Activated CD4-positive, alpha-beta T cell treated with anti-CD3 and anti-CD28 coated beads, Interleukin-2, Interleukin-4, amounts not matched to agents 100 ng/mL and 50 ng/mL, durations not matched to agents 16 hours and 8 hours (primary cell): Measurements from ENCODE around the gene PIGV.
A peak's percentile ranks its signal among the peaks of the same experiment; 100 is the strongest.
"Not testable (repeated sequence)": the region's sequence is repeated elsewhere in the genome, so short reads cannot be mapped to it uniquely, and the experiment has no call there.

Experiments
- DNase-seq: peaks from one replicate; pipeline ENCODE4 v3.0.0-alpha.2; 2020; ENCODE audit warnings: low spot score

PIGV gene

GRCh38 chr1:26832249-26832960, 44.7 kb downstream of the PIGV start:
- DNase-seq, result no peak

GRCh38 chr1:26833432-26834405, 46.0 kb downstream of the PIGV start:
- DNase-seq, result peak; percentile 91

- DNase-seq, result not testable (repeated sequence)
Observed at GRCh38 chr1:26837665-26838064, 49.9 kb downstream of the PIGV start.

- peak; percentile 61 for DNase-seq
Observed at GRCh38 chr1:26838474-26839338, 51.0 kb downstream of the PIGV start.

- DNase-seq, result no peak
Observed at GRCh38 chr1:26839339-26839722, 51.6 kb downstream of the PIGV start.

- no peak for DNase-seq
Observed at GRCh38 chr1:26839779-26840178, 52.0 kb downstream of the PIGV start.

- no peak for DNase-seq
Observed at GRCh38 chr1:26844424-26845196, 56.9 kb downstream of the PIGV start.

GRCh38 chr1:26847826-26848225, 60.1 kb downstream of the PIGV start:
- DNase-seq, result not testable (repeated sequence)
